ENCODE data around the gene TTC39B.

DNA sequence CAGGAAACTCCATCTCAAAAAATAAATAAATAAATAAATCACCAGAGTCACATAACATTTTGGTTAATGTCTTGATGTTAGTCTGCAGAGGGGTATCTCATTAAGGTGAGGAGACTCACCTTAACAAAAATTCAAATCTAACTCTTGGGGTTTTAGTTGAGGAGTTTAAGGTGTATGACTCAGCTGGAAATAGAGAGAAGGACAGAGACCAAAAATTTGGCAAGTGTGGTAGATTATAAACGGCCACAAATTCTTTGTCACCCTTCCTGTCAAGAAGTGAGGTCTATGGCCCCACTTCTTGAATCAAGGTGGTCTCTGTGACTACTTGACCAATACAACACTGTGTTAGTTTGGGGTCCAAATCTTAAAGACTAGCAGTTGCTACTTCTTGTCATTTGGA, 60.8 kb downstream of the TTC39B start:
- TF ChIP-seq GATA3 (IDR thresholded peaks at IDR 0.05; ENCODE audit: low read depth, low read length): no peak
- TF ChIP-seq GATA2 (IDR thresholded peaks at IDR 0.05; ENCODE audit: low read depth, low read length): no peak

All from SH-SY5Y (cell line).